Lung (tissue), 12 donors: ENCODE results near the gene OLR1. TPM values are rescaled to one million over a fixed set of nuclear protein-coding genes. Genes with fewer than 3 reads are reported as not detected.
A peak's percentile ranks its signal among the peaks of the same experiment; 100 is the strongest.

Experiments
- ATAC-seq: fragments of 200-7000 bp; cut with Tn5 transposase; one replicate; pipeline ENCODE4 v1.9.1; 2020; ENCODE audit warnings: moderate number of reproducible peaks; ENCODE audit not compliant: insufficient read depth, low FRiP score
- DNase-seq, 3 donors: peaks; one replicate each; pipeline ENCODE4 v3.0.0-alpha.2; 2013 to 2017
- H3K27ac ChIP-seq, 2 donors: one replicate each; pipeline ENCODE4 v1.5.1; 2013; ENCODE audit warnings: mild to moderate bottlenecking in 2 of 2, moderate library complexity in 2 of 2, control low read depth in 1 of 2, inconsistent platforms in 1 of 2, low read depth in 1 of 2, low read length in 1 of 2
- H3K27me3 ChIP-seq, 3 donors: one replicate each; pipeline ENCODE4 v1.5.1; 2013; ENCODE audit warnings: low read length in 2 of 3; ENCODE audit not compliant: control insufficient read depth in 3 of 3, insufficient read depth in 3 of 3
- H3K36me3 ChIP-seq, 4 donors: one replicate each; pipeline ENCODE4 v1.5.1; 2013; ENCODE audit warnings: low read length in 4 of 4, mild to moderate bottlenecking in 1 of 4, moderate library complexity in 1 of 4; ENCODE audit not compliant: control insufficient read depth in 4 of 4, insufficient read depth in 4 of 4
- H3K4me1 ChIP-seq, 5 donors: one replicate each; pipeline ENCODE4 v1.5.1; 2013; ENCODE audit warnings: low read length in 5 of 5, mild to moderate bottlenecking in 2 of 5, moderate library complexity in 1 of 5; ENCODE audit not compliant: control insufficient read depth in 5 of 5, insufficient read depth in 5 of 5
- H3K4me3 ChIP-seq: one replicate; pipeline ENCODE4 v1.5.1; 2013; ENCODE audit warnings: mild to moderate bottlenecking, control low read depth, moderate library complexity
- H3K9ac ChIP-seq, 2 donors: one replicate each; pipeline ENCODE4 v1.5.1; 2013; ENCODE audit warnings: low read length in 2 of 2, control low read depth in 1 of 2; ENCODE audit not compliant: insufficient read depth in 1 of 2
- H3K9me3 ChIP-seq, 4 donors: one replicate each; pipeline ENCODE4 v1.5.1; 2013; ENCODE audit warnings: low read length in 3 of 4, mild to moderate bottlenecking in 1 of 4, moderate library complexity in 1 of 4; ENCODE audit not compliant: control insufficient read depth in 4 of 4, insufficient read depth in 3 of 4
- CTCF ChIP-seq: IDR thresholded peaks from 2 replicates; pipeline ENCODE4 v1.5.1; 2012; ENCODE audit warnings: mild to moderate bottlenecking; ENCODE audit errors: control extremely low read depth, extremely low read depth
- WGBS, 2 donors: extraction: QIAGEN DNeasy Blood & Tissue Kit; methylation state at CpG; one replicate each; pipeline ENCODE4 v1.1.7; 2013; 5-methylcytosine and 5-hydroxymethylcytosine counted together
- polyA plus RNA-seq, 2 donors: library from polyadenylated mRNA; stranded (reverse); fragments of 200-250 nt; gene quantifications; one replicate each; pipeline ENCODE4 v1.2.1, GENCODE V29; 2013
- total RNA-seq, 2 donors: library from RNA; depleted of rRNA in 1 of 2; stranded (reverse); fragments of >200 nt in 1 of 2; gene quantifications; one replicate each; pipeline ENCODE4 v1.2.1, GENCODE V29; 2014 to 2021
- donor health status: control.
- donor health status: control.
- donor health status: Bipolar disorder and iron deficiency.
- donor health status: healthy.
- donor health status: DM: yes; HTN: yes; CAD: no.

The OLR1 gene
- total and polyA plus RNA-seq, 4 donors, result 11.3 to 52.1 (median 21.6) TPM

GRCh38 chr12:10175846-10176636 lies 4.1 kb upstream of the OLR1 start:
- no peak overlapping the region for H3K9ac ChIP-seq
- 83 to 91% methylated on average over 5 of the region's 5 CpGs for WGBS, 2 donors
- peaks cover 0 to 7% (median 0%) of the 10 kb centered on the region in 3 donors for H3K27me3 ChIP-seq
- H3K27ac ChIP-seq, result no peak overlapping the region
- H3K36me3 ChIP-seq, result no peaks in the 10 kb centered on the region
- TF ChIP-seq CTCF, result no peak
- H3K9me3 ChIP-seq, result no peaks in the 10 kb centered on the region
- ATAC-seq, result no peak
- DNase-seq, result peak in 2 of 3 donors; percentile 24 to 45
- no peak overlapping the region for H3K4me3 ChIP-seq
- peaks cover 0 to 4% (median 0%) of the 10 kb centered on the region in 5 donors for H3K4me1 ChIP-seq

GRCh38 chr12:10174986-10175614 lies 3.2 kb upstream of the OLR1 start:
- WGBS, 2 donors, result 77 to 84% methylated on average over 2 of the region's 2 CpGs
- no peak for TF ChIP-seq CTCF
- H3K9me3 ChIP-seq, result no peaks in the 10 kb centered on the region
- no peaks in the 10 kb centered on the region for H3K36me3 ChIP-seq
- no peak overlapping the region for H3K9ac ChIP-seq
- H3K27me3 ChIP-seq, result peaks cover 0 to 7% (median 0%) of the 10 kb centered on the region in 3 donors
- H3K27ac ChIP-seq, result no peak overlapping the region
- peaks cover 0 to 4% (median 0%) of the 10 kb centered on the region in 5 donors for H3K4me1 ChIP-seq
- DNase-seq (no peak), ATAC-seq (no peak)
- no peak overlapping the region for H3K4me3 ChIP-seq

GRCh38 chr12:10170216-10170615 lies 1.7 kb downstream of the OLR1 start:
- H3K9ac ChIP-seq, result no peak overlapping the region
- no peak overlapping the region for H3K4me3 ChIP-seq
- H3K27ac ChIP-seq, result no peak overlapping the region
- 79 to 81% methylated on average over 5 of the region's 5 CpGs for WGBS, 2 donors
- no peaks in the 10 kb centered on the region for H3K36me3 ChIP-seq
- H3K27me3 ChIP-seq, result no peaks in the 10 kb centered on the region
- DNase-seq (no peak), ATAC-seq (no peak)
- no peaks in the 10 kb centered on the region for H3K9me3 ChIP-seq
- no peak for TF ChIP-seq CTCF
- peaks cover 0 to 4% (median 0%) of the 10 kb centered on the region in 5 donors for H3K4me1 ChIP-seq
